ENCODE results near the gene N4BP2L2.

- TF ChIP-seq CTCF (conservative IDR thresholded peaks at IDR 0.05 in 1 of 2, IDR thresholded peaks at IDR 0.05 in 1 of 2; ENCODE audit: extremely low read depth in 1 of 2, insufficient read depth in 1 of 2, low read depth in 1 of 2, low read length in 2 of 2) (no peak), EZH2 (IDR thresholded peaks at IDR 0.05; ENCODE audit: borderline replicate concordance, low read length) (no peak)
Observed at GRCh38 chr13:32427852-32428580, 110.6 kb downstream of the N4BP2L2 start, which contains the start of gene N4BP2L1.
